ENCODE results near the gene CFAP300.

CFAP300 gene

DNA sequence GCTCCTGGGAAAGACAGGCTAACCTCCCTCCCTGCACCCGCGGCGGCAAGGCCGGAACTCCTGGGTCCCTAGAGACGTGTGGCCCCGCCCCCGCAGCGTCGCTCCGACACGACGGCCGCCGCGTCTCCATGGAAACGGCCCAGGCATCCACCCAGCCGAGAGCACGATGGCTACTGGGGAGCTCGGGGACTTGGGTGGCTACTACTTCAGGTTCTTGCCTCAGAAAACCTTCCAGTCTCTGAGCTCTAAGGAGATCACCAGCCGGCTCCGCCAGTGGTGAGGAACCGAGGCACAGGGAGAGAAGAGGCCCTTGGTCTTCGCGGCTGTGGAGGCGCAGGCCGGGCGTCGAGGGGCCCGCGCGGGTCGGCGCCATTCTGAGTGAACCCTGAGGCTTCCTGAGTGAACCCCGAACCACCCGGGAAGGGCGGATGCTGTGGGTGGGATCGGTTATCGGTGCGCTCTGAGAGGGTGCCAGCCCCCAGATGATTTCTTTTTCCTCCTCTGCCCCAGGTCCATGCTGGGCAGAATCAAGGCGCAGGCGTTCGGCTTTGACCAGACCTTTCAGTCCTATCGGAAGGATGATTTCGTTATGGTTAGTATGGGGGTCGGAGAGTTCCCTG is at the start of gene CFAP300:
TSS of gene CFAP300 (plus strand) at position 133 of the 620 bp plus-strand sequence. CDS start at position 167, 34 bp downstream.
- DNase-seq: peak; percentile 37

DNA sequence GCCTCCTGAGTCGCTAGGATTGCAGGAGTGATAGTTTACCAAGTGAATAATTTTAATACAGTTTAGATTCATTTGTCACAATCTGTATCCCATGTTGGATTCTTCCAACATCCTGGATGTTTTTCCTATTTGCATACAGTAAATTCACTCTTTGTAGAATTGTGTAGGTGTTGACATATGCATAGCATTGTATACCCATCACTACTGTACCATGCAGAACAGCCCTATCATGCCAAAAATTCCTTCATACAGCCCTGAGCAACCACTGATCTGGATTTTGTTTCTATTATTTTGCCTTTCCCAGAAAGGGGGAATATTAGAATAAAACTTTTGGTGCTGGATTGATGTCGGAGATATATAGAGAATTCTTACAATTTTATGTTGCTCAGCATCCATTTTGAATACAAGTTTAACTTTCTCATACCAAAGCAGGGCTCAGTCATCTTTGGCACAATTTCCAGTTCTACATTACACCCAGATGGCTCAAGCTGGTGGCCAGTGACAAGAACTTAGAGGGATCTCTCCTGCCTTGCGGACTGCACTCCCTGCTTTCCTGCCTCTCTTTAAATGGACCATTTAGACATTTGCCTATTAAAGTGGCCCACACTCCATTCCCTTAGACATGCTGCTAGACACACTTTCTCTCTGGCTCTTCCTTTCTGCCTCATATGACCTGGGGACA is 45.4 kb upstream of the CFAP300 start:
- no peak for DNase-seq

DNA sequence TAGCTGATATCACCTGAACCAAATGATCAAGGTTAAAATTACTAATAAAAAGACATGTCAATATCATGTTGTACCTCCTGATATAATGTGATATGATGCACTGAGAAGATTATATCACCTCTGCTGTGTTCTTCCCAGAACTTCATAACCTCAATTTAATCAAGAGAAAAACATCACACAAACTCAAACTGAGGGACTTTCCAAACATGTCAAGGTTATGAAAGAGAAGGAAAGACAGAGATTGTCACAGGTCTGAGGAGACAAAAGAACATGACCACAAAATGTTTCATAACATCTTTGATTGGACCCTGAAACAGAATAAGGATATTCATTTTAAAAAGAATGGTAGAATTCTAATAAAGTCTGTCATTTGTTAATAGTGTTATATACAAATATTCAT is 43.0 kb upstream of the CFAP300 start:
- DNase-seq: no peak

DNA sequence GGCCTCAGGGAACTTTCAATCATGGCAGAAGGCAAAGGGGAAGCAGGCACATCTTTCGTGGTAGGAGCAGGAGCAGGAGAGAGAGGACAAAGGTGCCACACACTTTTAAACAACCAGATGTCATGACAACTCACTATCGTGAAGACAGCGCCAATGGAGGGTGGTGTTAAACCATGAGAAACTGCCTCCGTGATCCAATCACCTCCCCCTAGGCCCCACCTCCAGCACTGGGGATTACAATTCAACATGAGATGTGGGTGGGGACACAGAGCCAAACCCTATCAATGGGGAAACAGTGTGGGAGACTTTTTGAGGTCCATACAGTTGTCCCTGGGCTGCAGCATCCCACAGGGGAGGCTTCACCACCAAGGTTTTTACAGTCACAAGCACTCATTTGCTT is 41.9 kb upstream of the CFAP300 start:
- no peak for DNase-seq

DNA sequence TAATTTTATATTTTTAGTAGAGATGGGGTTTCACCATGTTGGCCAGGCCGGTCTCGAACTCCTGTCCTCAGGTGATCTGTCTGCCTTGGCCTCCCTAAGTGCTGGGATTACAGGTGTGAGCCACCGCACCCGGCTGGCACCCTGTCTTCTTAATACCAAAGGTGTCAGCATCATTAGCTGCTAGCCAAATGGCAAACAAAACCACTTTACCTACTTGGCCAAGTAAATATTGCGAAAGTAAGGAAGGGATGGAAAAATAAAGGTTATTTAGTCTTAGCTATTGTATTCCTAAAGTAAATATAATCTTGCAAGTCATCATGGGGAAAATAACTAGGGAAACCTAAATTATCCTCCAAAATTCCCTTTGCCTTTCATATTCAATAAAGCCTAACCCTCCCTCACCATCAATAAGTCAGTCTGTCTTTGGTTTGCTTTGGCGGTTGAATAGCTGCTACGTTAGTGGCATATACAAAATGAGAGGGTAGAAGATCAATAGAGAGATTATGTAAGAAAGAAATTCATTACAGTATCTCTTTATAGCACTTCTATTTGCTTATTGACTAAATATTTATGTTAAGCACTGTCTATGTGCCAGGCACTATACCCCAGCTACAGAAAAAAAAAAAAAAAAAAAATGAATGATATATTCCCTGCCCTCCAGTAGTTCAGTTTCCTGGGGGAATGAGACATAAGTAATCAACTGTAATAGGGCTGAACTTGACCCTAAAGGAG is 40.2 kb upstream of the CFAP300 start:
- no peak for DNase-seq

DNA sequence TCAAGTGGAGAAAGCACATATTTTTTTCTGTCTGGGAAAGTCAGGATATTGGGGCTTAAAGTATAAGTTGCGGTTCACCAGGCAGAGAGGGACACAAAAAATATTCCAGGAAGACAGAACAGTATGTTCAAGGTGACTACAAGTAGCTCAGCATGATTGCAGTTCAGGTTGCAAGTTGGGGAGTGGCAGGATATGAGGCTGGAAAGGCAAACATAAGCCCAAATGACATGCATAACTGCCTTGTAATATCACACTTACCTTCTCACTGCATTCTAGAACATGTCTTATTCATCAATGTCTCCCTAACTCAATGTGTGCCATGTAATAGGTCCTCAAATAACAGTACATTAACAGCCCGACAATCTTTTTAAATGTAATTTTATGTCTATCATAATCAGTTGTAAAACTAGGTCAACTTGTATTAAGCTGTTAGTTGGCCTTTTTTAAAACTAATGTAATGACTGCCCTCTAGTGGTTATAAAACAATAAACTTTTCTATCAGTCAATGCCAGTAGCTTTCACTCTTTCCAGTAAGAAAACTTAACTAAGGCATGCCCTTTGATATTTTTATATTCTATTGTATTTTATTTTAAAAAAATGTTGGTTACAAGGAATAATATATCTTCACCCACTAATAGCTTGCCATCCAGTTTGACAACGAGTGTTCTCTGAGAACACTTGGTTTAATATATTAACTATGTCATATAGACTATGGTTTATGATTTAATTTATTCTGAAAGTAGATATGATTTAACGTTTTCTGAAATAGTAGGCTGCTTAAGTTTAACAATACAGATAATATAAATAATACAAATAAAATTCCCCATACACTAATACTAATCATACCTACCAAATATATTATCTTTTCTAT is 39.4 kb upstream of the CFAP300 start:
- peak; percentile 74 for DNase-seq

DNA sequence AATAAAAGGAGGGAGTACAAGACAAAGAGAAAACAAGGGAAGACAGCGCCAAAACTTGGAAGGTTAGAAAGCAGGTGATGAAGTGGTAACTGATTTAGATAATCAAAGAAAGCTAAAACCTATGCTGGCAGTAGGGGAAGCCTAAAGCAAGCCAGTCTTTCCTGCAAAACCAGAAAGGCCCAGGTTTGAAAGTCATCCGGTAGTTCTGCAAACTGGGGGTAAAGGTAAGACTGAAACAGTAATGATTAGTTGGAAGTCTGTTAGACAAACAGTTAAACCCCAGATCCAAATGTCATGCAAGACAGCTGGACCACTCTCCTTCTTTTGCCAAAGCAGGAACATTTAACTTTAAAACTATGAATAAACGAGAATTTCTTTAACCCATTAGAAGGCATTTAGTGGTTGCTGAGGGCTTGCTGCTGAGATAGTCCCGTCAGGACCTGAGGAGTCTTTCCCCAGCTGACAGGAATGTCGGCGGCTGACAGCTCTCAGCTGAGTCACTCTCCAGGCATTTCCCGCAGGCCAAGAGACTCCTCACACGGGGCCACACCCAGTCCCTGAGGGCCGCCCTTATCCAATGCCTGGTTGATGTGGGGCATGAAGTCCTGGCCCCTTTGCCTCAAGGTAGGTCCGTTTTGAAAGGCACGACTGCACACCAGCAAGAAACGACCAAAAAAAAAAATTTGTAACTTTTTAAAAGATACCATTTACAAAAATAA is 36.3 kb upstream of the CFAP300 start:
- no peak for DNase-seq

DNA sequence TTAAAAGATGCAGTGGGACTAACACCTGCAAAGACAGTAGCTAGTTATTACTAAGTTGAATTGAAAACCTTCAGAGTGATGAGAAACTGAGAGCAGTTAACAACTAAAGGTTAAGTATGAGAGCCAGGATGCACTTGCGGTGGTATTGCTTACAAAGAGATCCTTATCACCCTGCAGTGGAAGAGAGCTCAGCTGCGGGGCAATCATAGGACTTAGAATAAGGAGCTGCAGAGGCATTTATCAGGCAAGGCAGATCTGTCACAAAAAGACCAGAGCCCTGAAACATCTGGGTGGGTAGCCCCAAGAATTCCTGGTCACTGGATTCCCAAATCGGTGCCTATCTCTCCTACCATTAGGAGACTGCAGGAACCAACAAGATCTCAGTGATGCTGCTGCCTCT is 34.3 kb upstream of the CFAP300 start:
- no peak for DNase-seq

DNA sequence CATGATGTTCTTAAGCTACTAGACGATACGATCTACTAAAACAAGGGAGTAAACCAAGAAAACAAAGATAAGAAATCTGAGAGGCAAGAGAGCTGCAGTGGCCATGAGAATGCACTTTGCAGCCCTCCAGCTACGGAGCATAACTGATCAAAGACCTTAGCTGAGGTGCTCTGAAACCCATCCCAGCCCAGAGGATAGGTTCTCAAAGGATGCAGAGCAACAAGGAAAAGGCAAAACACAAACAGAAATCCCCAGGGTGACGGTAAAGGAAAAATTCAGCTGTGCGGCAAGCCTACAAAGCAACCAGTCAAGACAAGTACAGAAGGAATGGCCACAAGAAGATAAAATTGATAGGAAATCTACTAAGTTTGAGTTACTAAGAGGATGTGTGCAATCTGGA is 32.5 kb upstream of the CFAP300 start:
- DNase-seq: no peak

DNA sequence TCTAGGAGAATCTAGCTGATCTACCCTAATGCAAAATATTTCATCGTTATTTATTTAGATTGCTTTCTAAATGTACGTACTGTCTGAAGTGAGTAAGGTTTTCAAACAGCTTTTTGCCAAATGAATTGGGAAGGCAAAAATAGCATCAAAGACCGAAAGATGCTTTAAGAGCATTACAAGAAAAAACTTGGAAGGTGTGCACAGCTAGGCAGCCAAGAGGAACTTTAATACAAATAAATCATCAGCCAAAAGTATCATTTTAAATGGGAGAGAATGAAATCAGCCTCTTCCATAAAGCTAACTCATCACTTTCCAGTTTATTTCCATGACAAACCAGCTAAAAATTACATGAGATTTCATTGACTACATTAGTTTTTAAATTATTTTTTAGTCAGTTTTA is 30.2 kb upstream of the CFAP300 start:
- no peak for DNase-seq

DNA sequence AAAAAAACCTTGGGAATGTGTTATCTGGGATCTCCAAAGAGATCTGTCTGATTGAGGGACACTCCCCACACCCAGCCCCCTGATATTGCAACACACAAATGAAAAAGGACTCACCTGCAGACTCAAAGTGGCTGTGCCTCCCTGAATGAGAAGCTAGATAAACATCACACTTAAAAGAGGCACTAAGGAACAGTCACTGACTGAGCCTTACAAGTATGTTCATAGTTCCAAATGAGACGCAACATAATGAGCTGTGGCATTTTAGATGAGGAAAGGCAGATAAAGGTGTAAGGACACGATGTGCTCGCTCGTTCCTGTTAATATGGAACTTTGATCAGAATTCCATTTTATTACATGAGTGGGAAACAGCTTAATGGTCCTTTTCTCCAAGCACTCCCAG is 21.0 kb upstream of the CFAP300 start:
- DNase-seq: no peak

DNA sequence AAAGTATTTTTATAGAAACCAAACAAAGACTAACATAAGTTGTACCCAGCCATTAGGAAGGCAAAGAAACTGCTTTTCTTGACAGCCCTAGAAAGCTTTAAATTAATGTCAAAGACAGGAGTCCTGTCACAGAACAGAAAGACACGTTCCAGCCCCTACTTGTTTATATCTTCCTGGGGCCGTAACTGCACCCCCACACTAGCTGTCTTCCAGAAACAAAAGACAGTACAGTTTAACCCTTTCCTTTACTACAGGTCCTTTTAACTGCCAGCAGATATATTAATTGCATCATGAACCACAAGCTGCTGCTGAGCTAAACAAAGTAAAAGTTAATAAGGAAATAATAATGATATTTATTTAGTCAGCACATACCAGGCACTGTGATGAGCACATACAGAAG is 20.3 kb upstream of the CFAP300 start:
- DNase-seq: no peak

DNA sequence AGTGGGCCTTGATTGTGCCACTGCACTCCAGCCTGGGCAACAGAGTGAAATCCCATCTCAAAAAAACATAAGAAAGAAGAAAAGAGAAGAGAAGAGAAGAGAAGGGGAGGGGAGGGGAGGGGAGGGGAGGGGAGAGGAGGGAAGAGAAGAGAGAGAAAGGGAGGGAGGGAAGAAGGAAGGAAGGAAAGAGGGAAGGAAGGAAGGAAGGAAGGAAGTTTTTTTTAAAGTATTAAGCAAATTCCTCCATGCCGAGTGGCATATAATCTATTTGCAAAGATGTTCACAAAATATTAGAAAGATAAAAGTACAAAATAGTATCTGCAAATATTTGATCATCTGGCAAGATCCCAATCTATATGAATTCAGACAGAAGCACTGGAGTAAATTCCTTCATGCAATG is 10.5 kb upstream of the CFAP300 start:
- no peak for DNase-seq

DNA sequence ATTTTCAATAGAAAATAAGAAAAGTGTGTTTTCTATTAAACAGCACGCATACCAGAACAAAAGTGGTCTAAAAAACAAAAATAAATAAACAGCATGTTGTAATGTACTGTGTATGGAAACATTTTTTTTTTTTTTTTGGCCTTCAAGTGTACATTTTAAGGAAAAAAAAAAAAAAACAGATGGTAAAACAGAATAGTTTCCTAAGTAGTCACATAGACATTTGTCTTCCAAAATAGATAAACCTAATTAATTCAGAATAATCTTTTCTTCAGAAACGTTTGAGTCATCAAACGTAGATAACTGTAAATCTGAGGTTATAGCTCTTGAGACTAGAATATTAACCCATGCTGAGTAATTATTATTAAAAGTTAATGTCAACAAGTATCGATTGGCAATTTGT is 396 bp upstream of the CFAP300 start:
- no peak for DNase-seq

DNA sequence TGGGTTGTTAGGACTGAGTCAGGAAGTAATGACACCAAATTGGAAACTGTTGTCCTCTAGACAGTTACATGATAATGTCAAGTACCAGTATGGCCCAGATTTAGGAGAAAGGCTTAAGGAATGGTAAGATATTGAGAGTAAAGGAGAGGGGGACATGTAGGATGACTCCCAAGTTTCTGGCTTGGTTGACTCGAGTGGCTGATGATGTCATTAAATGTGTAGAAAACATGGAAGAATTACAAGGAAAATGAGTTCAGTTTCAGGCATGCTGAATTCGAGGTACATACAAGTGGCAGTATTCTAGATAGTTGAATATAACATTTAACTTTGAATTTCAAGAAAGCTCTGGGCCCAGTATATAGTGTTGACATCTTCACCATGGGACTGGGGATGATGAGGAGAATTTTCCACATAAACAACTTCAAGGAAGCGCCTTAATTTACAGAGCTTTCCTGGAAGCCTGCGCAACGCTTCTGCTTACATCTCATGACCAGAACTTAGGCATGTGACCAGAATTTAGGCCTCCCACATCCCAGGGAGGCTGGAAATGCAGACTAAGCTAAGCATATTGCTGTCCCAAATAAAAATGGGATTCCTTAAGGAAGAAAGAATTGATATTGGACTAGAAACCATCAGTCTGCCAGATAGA is 3.8 kb downstream of the CFAP300 start:
- no peak for DNase-seq

DNA sequence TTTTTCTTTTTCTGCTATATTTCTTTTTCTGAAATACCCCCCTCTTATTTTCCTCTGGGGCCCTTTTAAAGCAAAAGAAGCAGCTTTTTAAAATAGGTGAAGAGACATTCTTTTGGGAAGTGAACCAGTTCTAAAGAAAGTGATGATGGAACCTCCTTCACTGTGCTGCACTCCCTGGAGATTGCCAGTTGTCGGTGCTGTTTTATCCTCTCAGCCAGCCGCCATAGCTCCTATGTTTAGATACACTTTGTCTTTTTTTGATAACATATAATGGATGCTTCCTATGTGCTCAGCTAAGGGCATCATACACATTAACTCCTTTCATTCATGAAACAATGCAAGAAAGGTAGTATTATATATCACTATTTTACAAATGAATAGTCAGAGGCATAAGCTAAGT is 14.0 kb downstream of the CFAP300 start:
- DNase-seq: no peak

DNA sequence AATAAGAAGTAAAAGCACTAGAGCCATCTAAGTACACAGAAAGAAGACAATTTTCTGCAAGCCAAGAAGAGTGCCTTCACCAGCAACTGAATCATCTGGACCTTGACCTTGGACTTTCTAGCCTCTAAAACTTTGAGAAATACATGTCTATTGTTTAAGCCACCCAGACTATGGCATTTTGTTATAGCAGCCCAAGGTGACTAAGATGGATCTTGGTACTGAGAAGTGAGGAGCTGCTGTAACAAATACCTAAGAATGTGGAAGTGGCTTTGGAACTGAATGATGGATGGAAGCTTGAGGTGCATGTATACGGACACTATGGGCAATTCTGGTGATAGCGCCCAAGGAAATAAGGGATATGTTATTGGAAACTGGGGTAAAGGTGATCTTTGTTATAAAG is 14.9 kb downstream of the CFAP300 start:
- no peak for DNase-seq

DNA sequence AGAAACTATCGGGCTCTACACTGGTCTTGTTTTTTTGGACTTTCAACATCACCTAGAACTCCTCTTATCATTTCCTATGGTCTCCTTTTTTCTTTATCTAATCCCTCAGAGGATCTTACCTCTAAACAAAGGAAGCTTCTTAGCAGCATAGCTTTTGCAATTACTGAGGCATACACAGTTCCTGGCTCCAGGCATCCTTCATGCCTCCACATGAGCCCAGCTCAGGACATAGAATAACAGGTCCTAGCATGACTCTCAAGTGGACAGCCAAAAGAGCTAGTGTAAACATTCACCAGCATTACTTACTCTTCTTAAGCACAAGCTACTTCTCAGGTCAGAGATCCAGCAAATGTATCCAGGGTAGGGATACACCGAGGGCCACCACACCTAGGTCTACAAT is 17.1 kb downstream of the CFAP300 start:
- no peak for DNase-seq

DNA sequence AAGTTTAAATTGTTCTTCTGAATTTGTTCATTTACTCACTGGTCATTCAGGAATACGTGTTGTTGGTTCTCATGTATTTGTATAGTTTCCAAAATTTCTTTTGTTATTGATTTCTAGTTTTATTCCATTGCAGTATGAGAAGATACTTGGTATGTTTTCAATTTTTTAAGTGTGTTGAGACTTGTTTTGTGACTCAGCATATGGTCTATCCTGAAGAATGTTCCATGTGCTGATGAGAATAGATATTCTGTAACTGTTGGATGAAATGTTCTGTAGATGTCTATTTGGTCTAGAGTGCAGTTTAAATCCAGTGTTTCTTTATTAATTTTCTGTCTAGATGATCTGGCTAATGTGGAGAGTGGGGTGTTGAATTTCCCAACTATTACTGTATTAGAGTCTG is 23.5 kb downstream of the CFAP300 start:
- DNase-seq: no peak

DNA sequence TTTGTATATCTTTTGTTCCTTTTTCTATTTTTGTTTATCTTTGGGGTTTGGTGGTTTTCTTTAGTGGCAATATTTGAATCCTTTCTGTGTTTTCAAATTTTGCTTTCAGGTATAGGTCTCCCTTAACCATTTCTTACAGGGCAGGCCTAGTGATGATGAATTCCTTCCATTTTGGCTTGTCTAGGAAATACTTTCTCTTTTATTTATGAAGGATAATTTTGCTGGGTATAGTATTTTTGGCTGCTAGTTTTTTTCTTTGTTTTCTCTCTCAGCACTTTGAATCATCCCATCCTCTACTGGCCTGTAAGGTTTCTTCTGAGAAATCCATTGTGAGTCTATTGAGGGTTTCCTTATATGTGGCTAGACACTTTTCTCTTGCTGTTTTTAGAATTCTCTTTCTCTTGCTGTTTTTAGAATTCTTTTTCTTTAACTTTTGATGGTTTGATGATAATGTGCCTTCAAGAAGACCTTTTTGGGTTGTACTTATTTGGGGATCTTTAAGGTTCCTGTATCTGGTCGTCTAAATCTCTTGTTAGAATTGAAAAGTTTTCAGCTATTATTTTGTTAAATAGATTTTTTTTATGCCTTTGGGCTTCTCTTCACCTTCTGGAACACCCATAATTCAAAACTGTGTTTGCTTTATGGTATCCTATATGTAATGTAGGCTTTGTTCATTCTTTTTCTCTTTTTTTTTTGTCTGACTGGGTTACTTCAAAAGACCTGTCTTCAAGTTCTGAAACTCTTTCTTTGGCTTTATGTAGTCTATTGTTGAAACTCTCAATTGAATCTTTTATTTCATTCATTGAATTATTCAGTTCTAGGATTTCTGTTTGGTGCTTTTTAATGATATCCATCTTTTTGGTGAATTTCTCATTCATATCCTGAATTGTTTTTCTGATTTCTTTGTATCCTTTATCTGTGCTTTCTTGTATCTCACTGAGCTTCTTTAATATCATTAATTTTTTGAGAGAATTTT is 24.5 kb downstream of the CFAP300 start:
- no peak for DNase-seq

DNA sequence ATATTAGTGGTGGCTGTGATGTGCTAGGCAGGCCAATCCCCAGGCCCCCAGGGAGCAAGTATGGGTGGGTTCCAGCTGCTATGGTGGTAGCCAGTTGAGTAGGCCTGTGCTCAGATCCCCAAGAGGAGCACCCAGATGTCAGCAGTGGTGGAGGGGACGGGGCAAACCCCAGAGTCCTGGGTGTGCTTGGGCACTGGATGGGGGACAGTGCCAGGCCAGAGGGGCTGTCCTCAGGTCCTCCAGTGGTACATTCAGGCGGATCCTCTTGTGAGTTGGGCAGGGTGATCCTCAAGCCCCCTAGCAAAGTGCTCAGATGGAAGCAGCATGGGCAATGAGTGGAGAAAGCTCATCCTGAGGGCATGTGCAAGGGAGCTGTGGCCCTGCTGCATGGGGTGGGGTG is 26.0 kb downstream of the CFAP300 start:
- no peak for DNase-seq
